Measurements from ENCODE around the gene MINAR1.

The MINAR1 gene

DNA sequence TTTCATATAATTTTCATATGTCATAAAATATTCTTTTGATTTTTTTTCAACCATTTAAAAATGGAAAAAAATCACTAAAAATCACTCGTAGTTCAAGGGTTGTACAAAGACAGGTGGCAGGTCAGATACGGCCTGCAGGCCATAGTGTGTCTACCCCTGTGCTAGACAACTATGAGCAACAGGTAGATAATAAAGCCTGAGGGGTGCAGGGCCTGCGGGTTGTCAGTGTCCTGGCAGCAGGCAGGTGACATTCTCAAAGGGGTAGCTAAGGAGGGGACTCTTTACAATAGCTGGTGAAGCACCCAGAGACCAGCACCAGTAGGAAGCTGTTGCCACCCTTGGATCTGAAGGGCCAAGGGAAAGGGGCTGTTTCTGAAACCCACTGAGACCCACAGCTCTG lies 34.4 kb downstream of the MINAR1 start:
- no peak for DNase-seq

GRCh38 chr15:79467865-79468586 lies 35.9 kb downstream of the MINAR1 start:
- DNase-seq = no peak

- DNase-seq = no peak
Measured at GRCh38 chr15:79472446-79472845, 40.3 kb downstream of the MINAR1 start.

- no peak for DNase-seq
Measured at GRCh38 chr15:79474252-79474651, 42.1 kb downstream of the MINAR1 start.

DNA sequence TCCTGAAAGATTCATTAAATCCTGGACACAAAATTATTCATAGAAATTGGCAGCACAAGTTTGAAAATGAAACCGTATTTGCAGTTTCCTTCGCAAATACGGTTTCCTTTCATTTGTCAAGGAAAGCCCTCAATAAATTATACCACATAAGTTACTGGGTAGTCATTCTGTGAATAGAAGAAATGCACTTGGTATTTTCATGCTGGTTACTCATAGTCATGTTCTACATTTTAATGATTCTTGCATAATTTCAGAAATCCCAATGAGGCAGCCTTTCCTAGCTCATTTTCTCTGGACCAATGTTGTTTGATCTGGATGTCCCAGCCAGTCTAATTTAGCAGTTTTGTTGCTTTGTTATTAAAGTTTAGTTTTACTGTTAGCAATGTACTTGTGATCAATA lies 43.2 kb downstream of the MINAR1 start:
- DNase-seq = no peak

GRCh38 chr15:79478108-79478507 lies 46.0 kb downstream of the MINAR1 start:
- DNase-seq = no peak

DNA sequence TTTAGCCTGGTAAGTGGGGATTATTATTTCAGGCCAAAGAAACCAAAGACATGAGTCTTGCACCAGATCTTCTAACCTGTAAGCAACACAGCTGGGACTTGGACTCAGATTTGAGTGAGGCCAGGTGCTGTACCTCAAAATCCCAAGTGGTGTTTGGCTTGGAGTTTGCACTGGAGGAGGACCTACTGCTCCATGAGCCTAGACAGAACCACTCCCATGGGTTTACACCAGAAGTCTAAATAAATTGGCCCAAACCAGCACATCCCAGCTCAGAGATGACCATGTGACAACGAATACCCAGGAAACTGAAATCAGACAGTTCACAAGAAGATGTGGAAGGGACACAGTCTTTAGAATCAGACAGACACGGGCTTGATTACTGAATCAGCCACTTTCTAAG lies 47.5 kb downstream of the MINAR1 start:
- DNase-seq = no peak

- no peak for DNase-seq
Measured at GRCh38 chr15:79481793-79482192, 49.7 kb downstream of the MINAR1 start.
